ENCODE measurements around the gene ARHGDIB.
A peak's percentile ranks its signal among the peaks of the same experiment; 100 is the strongest.

ARHGDIB gene

GRCh38 chr12:14930299-14930698, 31.1 kb downstream of the ARHGDIB start:
- DNase-seq (ENCODE audit: low read depth): peak; percentile 65

- DNase-seq (ENCODE audit: low read depth): no peak
Measured at GRCh38 chr12:14928931-14929330, 32.5 kb downstream of the ARHGDIB start.

DNA sequence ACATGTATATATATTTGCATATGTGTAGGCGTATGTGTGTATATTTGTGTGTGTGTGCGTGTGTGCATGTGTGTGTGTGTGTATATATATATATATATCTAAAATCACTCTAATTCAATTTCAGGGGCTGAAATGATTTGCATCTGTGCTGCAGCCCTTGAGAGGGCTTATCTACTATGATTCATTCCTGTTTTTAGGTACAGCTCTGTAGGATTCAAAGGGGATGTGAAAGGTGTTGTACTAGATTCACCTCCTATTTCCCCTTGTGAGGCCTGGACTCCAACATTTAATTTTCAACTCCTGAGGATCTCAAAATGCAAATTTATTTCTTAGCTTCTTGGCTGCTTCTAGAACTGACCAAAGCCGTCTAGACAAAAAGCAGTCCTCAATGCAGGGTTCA, 34.1 kb downstream of the ARHGDIB start:
- no peak for DNase-seq (ENCODE audit: low read depth)

- no peak for DNase-seq (ENCODE audit: low read depth)
Measured at GRCh38 chr12:14924541-14924940, 36.9 kb downstream of the ARHGDIB start.

GRCh38 chr12:14923944-14924343, 37.5 kb downstream of the ARHGDIB start:
- DNase-seq (ENCODE audit: low read depth): no peak

- no peak for DNase-seq (ENCODE audit: low read depth)
Measured at GRCh38 chr12:14921218-14921617, 40.2 kb downstream of the ARHGDIB start.

GRCh38 chr12:14920475-14921126, 40.8 kb downstream of the ARHGDIB start:
- DNase-seq (ENCODE audit: low read depth): no peak

DNA sequence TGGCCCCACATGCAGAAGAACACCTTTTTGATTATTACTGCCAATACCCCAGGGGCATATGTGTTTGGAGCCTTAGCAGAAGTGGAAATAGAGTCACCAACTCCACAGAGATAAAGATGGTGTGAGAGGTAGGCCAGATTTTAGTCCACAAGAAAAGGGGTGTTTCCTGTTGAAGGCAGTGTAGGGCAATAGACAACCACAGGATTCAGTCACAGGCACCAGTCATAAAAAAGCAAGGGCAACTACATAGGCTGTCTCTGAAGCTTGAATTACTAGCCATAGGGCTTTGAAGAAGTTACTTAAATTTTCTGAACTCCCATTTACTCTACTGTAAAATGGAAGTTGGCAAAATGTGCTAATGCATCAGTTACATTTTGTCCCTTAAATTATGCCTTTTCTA, 41.9 kb downstream of the ARHGDIB start:
- DNase-seq (ENCODE audit: low read depth): no peak

DNA sequence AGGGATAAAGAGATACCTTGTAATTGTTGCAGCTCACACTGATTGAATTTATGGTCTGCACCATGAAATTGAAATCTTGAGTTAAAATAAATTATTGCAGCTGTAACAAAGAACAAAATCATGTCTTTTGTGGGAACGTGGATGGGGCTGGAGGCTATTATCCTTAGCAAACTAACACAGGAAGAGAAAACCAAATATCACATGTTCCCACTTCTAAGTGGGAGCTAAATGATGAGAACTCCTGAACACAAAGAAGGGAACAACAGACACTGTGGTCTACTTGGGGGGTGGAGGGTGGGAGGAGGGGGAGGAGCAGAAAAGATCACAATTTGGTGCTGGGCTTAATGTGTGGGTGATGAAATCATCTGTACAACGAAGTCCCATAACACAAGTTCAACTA, 45.7 kb downstream of the ARHGDIB start:
- no peak for DNase-seq (ENCODE audit: low read depth)

GRCh38 chr12:14913381-14913781, 48.0 kb downstream of the ARHGDIB start:
- DNase-seq (ENCODE audit: low read depth): no peak

DNA sequence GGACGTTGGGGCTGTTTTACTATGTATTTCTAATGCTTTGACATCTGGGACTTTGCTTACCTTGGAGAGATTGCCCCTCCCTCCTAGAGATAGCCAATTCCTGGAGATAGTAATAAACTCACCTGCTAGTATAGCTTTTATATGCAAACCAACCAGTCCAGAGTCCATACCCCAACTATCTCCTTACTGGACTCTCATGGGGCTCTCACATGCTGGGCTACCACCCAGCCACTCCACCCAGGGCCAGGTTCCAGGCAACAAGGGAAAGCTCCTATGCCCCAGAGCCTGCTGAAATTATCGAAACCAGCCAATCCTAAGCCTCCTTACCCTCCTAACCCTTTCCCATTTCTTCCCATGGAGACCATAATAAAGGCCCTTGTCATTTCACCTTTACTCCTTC, 50.3 kb downstream of the ARHGDIB start:
- DNase-seq (ENCODE audit: low read depth): no peak

DNA sequence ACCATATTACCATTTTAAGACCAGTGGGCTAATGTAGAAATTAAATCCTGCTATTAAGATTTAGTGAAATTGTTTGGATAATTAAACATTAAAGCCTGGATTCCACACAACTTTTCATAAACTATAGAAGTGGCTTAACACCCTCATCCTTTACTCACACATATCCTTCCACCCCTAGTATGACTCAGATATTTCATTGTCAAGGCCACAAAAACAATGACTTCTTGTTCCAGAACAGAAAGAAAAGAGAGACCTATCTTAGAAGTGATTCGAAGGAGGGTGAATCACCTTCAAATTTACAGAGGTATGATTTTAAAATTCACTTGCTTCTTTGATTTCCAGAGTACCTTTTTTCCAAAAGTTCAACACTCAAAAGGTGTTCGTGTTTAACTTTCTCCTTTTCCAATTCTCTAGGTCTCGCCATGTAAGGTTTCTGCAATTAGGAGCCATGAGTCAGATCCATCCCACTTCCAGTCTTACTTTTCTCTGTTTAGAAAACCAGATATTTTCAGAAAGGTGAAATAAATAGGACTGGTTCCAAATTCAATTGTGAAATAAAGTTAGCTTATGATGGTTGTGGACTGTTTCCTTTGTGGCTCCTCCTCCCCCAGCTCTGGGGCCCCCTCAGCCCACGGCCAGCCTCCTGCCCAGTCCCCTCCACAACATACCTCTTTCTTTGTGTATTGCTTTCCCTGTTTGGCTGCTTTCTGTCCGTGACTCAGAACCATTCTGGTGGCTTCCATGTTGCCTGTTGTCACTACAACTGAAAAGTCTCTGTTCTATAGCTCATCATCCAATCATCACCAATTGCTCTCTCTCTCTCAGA, 51.1 kb downstream of the ARHGDIB start:
- DNase-seq (ENCODE audit: low read depth): no peak

- no peak for DNase-seq (ENCODE audit: low read depth)
Measured at GRCh38 chr12:14907953-14908352, 53.4 kb downstream of the ARHGDIB start.

DNA sequence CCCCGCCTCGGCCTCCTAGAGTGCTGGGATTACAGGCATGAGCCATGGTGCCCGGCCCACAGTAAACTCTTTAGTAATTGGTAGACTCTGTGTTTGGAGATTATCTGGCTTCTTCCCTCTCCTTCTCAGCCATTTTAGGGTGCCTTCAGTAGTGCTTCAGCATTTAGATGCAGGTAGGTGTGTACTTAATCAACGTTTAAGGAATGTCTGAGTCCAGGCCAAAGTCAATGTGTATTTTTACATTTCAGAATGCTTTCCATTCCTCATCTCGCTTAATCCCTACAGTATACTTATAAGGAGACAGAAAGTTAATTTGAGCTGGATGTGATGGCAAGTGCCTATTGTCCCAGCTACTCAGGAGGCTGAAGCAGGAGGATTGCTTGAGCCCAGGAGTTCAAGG, 55.3 kb downstream of the ARHGDIB start:
- no peak for DNase-seq (ENCODE audit: low read depth)

GRCh38 chr12:14905269-14906004, 56.0 kb downstream of the ARHGDIB start:
- no peak for DNase-seq (ENCODE audit: low read depth)

- DNase-seq (ENCODE audit: low read depth): no peak
Measured at GRCh38 chr12:14904854-14905253, 56.5 kb downstream of the ARHGDIB start.

DNA sequence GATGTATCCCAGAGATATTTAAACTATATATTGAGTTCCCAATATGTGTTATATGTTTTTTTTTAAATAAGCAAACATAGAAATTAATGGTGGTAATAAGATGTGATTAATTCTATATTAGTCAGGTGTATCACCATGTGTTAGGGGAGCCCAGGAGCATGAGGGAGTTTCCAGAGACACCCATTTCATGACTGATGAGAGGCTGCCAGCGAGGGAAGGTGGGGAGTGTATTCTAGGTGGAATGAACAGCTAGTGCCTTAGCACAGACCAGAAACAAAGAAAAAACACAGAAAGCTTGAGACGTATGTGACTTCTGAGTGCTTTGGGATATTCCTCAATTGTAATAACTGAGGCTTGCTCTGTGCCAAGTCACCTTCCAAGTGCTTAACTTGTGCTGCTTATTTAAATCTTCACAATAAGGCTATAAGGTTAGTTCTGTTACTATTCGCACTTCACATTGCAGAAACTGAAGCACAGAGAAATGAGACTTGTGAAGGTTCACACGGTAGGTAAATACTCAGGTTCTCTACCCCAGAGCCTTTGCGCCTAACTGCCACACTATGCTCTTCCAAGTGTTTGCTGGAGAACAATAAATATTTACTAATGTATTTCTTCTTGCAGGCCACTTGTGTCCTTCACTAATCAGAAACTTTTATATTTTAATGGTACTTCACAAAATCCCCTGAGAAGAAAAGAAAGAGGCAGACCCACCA, 57.9 kb downstream of the ARHGDIB start:
- DNase-seq (ENCODE audit: low read depth): no peak

GRCh38 chr12:14902465-14902864, 58.9 kb downstream of the ARHGDIB start:
- DNase-seq (ENCODE audit: low read depth): peak; percentile 64

DNA sequence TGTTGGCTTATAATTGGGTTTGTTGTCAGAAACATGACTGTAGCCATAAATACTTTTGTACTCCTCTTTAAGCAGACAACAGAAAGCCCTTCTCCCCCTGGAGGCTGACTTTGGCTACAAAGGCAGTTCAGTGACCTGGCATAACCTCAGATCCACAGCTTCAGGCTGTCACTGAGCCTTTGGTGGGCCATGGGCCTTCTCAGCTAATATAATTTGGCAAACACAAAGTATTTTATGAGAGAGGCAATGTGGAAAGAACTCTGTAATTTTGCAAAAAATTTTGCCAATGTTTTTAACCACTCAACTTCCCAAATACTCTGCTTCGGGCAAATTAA, 60.2 kb downstream of the ARHGDIB start:
- DNase-seq (ENCODE audit: low read depth): no peak

DNA sequence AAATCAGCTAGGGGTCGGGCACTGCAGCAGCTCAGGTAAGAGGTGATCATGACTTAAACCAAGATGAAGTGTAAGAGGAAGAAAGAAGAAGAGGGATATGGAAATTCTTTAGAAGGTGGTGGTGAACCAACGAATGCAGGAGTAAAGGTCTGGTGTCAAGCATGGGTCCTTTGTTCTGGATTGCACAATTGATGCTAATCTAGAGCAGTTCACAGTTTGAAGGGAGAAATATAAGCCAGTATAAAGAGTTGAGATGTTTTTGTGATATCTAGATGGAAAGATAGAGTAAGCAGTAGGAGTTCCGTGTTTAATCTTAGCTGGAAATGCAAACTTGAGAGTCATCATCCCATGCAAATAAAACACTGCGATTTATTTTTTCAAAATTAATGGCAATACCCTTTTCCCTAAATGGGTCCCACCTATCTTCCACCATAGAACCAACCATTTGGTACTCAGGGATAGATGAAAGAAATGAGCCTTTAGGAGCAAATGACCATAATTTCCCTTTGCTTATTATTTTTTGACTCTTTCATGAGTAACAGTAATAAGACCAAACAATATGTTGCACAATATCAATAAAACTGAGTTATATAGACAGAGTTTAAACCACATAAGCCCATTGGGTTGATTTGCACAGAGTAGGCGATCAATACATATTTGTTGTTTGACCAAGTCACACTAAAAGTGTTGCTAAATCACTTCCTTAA, 60.7 kb downstream of the ARHGDIB start:
- no peak for DNase-seq (ENCODE audit: low read depth)

- peak; percentile 84 for DNase-seq (ENCODE audit: low read depth)
Measured at GRCh38 chr12:14896521-14897169, 64.8 kb downstream of the ARHGDIB start.
